Measurements from ENCODE around the gene DTWD1.

Gene DTWD1

DNA sequence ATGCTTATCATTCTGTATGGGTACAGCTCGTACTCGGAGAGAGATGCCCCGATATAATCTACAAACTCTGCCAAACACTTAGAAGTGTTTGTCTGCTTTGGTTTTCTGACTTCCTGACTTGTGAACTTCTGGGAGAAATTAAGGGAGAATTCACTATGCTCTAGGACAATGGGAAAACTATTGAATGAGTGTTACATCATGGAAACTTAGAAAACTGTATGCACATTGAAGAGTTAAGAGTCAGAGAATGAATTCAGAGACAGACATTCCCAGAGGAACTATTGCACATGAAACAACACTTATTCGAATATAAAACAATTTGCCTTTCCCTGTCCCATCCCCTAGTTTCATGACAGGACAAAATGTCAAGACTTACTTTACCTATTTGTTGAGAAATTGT is 57.8 kb downstream of the DTWD1 start:
- DNase-seq (ENCODE audit: extremely low spot score) = no peak
- ChIA-PET CTCF (interaction anchor here (1.1 kb wide), 1 partner anchor 9 kb away, joined by 3 read pairs; no protein-coding TSS in a partner anchor), POLR2A (no interaction called here)
- TF ChIP-seq, protein P1, sequence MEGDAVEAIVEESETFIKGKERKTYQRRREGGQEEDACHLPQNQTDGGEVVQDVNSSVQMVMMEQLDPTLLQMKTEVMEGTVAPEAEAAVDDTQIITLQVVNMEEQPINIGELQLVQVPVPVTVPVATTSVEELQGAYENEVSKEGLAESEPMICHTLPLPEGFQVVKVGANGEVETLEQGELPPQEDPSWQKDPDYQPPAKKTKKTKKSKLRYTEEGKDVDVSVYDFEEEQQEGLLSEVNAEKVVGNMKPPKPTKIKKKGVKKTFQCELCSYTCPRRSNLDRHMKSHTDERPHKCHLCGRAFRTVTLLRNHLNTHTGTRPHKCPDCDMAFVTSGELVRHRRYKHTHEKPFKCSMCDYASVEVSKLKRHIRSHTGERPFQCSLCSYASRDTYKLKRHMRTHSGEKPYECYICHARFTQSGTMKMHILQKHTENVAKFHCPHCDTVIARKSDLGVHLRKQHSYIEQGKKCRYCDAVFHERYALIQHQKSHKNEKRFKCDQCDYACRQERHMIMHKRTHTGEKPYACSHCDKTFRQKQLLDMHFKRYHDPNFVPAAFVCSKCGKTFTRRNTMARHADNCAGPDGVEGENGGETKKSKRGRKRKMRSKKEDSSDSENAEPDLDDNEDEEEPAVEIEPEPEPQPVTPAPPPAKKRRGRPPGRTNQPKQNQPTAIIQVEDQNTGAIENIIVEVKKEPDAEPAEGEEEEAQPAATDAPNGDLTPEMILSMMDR (IDR thresholded peaks at IDR 0.05; ENCODE audit: control extremely low read depth, extremely low read depth, low read depth, missing control alignments) = no peak

DNA sequence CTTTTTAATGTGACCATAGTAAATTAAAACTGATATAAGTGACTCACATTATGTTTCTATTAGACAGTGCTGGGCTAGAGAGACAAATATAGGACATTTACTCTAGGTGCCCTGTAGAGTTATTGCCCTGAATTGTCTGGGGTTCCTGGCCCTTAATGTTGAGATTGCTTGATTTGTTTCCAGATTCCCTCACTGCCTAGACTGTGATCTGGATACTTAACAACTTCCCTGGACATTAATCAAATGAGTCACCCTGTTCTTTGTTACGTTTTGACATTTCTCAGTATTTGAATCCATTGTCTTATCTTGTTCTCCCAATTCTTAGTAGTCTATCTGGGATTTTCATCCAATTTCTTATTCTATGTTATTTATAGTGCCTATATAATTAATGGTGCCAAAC is 65.8 kb downstream of the DTWD1 start:
- TF ChIP-seq, protein P1 (IDR thresholded peaks at IDR 0.05; ENCODE audit: control extremely low read depth, extremely low read depth, low read depth, missing control alignments) = no peak
- ChIA-PET POLR2A (no interaction called here), CTCF (interaction anchor here (1.6 kb wide), 1 partner anchor 9 kb away, joined by 5 read pairs; no protein-coding TSS in a partner anchor)
- no peak for DNase-seq (ENCODE audit: extremely low spot score)

DNA sequence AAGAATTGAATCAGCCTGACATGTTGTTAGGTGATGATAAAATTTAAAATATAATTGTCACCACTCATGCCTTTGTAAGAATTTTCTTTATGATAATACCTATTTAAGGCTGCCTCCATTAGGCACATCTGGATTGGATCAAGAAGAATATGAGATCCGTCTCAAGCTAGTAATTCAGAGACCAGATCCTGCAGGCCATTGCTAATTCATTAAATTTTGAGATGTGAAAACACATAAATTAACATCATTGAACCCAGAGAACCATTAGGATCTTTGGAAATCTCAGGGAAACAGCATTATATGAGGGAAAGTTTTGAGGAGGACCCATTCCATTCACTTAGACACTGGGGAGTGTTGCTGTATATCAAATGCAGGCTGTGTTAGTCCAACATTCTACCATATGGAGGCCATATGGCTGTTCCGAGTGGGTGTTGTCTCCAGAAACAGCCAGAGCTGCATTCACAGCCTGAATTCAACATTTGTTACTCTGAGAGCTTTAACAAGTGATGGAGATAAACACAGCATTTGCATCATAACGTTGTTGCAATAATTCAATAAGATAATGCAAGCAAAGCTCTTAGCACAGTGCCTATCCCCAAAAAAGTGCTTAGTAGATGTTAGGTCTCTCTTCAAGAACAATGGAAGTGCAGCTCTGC is 67.4 kb downstream of the DTWD1 start:
- CTCF ChIA-PET = interaction anchor here (1.0 to 1.6 kb wide), 4 partner anchors 8 to 13 kb away, joined by 3 to 5 read pairs (median 3); no protein-coding TSS in a partner anchor
- POLR2A ChIA-PET = no interaction called here
- TF ChIP-seq, protein P1 (IDR thresholded peaks at IDR 0.05; ENCODE audit: control extremely low read depth, extremely low read depth, low read depth, missing control alignments) = no peak
- DNase-seq (ENCODE audit: extremely low spot score) = no peak

DNA sequence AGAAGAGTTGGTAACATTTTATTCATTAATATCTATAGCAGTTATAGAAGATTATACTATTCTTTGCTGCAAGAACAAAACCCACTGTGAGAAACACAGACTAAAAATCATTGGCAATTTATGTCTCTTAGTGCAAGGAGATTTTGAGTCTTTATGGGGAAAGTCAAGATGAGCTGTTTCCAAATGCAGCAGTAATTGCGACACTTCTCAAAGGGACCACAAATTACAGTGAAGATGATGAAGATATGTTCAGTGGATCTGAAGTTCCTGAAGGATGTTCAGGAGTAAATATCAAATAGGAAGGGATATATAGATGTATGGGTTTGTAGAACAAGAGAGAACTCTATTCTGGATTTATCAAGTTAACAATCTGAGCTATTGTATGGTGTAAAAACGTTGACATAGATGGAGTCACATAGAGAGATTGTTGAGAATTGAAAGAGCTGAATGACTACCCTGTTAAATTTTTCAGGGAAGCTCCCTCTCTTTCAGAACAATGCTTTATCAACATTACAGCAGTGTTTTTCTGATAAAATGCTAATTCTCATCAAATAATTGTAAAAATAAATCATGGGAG is 71.8 kb downstream of the DTWD1 start:
- ChIA-PET CTCF (no interaction called here), POLR2A (no interaction called here)
- no peak for DNase-seq (ENCODE audit: extremely low spot score)
- TF ChIP-seq, protein P1 (IDR thresholded peaks at IDR 0.05; ENCODE audit: control extremely low read depth, extremely low read depth, low read depth, missing control alignments) = no peak

DNA sequence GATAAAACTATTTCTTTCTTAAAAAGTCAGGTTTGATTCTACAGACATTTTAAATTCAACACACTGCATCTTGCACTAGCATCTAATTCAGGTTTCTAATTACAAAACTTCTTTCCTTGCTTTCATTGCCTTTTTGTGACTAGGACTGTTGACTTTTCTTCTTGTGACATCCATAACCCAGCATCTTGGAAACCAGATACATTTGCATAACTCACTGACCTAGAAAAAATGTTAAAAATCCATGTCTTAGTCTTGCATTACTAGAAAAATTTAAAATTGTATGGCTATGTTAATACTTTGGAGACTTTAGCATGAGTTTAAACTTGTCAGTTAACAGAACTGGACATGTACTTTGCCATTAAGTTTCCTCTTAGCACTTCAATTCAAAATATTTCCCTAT is 72.7 kb downstream of the DTWD1 start:
- no peak for DNase-seq (ENCODE audit: extremely low spot score)
- TF ChIP-seq, protein P1 (IDR thresholded peaks at IDR 0.05; ENCODE audit: control extremely low read depth, extremely low read depth, low read depth, missing control alignments) = no peak
- POLR2A ChIA-PET = no interaction called here
- CTCF ChIA-PET = no interaction called here

DNA sequence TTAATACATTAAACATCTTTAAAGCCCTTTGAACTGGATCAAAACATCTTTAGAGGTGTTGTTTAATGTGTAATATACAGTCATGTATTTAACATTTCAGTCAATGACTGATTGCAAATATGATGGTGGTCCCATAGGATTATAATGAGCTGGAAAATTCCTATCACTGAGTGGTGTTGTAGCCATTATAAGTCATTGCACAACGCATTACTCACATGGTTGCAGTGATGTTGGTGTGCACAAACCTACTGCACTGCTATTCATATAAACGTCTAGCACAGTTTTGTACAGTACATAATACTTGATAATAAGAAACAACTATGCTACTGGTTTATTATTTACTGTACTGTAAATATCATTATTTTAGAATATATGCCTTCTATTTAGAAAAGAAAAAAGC is 75.6 kb downstream of the DTWD1 start:
- TF ChIP-seq, protein P1 (IDR thresholded peaks at IDR 0.05; ENCODE audit: control extremely low read depth, extremely low read depth, low read depth, missing control alignments) = no peak
- CTCF ChIA-PET = interaction anchor here (1.5 to 1.9 kb wide), 2 partner anchors 9 to 11 kb away, joined by 5 read pairs; no protein-coding TSS in a partner anchor
- POLR2A ChIA-PET = no interaction called here
- DNase-seq (ENCODE audit: extremely low spot score) = no peak

All from GM10248 (cell line).